Activated CD8-positive, alpha-beta memory T cell treated with anti-CD3 and anti-CD28 coated beads for 4 hours (primary cell): ENCODE measurements around the gene HOXD11.

ENCODE experiments used
- DNase-seq, 2 donors: peaks; one replicate each; pipeline ENCODE4 v3.0.0-alpha.2; 2020; ENCODE audit warnings: low read depth in 2 of 2

Gene HOXD11

DNA sequence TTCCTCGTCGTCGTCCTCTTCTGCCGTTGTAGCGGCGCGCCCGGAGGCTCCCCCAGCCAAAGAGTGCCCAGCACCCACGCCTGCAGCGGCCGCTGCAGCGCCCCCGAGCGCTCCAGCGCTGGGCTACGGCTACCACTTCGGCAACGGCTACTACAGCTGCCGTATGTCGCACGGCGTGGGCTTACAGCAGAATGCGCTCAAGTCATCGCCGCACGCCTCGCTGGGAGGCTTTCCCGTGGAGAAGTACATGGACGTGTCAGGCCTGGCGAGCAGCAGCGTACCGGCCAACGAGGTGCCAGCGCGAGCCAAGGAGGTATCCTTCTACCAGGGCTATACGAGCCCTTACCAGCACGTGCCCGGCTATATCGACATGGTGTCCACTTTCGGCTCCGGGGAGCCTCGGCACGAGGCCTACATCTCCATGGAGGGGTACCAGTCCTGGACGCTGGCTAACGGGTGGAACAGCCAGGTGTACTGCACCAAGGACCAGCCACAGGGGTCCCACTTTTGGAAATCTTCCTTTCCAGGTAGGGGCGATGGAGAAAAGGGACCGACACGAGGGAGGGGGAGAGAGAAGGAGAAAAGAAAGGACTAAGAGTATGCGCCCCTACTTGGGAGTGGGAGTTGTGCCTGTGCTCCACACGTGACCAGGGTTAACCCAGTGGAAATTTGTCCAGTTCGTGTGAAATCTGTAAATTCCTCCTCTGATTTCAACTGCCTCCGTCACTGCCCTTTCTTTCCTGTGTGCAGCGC lies 13.8 kb upstream of the HOXD11 start:
- no peak for DNase-seq

DNA sequence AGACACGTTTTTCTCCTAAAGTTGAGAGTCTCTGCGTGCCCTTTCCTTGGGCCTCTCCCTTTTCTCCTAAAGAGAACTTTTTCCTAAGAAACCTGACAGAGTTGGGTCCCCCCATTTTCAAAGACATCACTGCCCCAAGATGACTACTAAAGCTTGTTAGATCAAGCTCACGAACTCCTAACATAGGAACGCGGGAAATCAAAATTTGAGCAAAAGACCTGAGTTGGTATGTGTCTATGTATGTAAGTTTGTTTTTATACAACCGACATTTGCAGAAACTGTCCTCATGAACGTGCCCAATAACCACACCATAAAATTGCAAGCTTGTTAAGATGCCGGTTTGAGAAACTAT lies 13.2 kb upstream of the HOXD11 start:
- no peak for DNase-seq

DNA sequence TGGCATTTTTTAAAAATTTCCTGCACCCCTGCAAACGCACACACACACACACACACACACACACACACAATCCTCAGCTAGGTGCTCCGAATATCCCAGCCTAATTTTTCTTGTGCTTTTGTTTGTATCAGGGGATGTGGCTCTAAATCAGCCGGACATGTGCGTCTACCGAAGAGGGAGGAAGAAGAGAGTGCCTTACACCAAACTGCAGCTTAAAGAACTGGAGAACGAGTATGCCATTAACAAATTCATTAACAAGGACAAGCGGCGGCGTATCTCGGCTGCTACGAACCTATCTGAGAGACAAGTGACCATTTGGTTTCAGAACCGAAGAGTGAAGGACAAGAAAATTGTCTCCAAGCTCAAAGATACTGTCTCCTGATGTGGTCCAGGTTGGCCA lies 12.7 kb upstream of the HOXD11 start:
- DNase-seq: no peak

DNA sequence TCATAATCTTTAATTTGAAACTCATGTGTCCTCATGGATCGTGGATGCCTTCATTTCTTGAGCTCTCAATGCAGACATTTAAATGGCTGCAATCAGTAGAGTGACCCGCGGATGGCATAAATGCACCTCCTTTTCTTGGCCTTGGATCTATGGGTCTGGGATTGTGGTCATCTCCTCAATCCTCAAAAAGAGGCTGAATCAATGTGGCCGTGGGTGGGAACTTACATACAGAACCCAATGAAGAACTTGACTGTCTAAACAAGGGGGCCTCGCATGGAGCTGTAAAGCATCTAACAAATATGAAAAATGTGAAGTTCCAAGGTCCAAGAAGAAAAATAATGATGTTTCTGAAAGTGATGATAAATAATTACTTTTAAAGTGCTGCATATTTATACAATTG lies 11.7 kb upstream of the HOXD11 start:
- no peak for DNase-seq

DNA sequence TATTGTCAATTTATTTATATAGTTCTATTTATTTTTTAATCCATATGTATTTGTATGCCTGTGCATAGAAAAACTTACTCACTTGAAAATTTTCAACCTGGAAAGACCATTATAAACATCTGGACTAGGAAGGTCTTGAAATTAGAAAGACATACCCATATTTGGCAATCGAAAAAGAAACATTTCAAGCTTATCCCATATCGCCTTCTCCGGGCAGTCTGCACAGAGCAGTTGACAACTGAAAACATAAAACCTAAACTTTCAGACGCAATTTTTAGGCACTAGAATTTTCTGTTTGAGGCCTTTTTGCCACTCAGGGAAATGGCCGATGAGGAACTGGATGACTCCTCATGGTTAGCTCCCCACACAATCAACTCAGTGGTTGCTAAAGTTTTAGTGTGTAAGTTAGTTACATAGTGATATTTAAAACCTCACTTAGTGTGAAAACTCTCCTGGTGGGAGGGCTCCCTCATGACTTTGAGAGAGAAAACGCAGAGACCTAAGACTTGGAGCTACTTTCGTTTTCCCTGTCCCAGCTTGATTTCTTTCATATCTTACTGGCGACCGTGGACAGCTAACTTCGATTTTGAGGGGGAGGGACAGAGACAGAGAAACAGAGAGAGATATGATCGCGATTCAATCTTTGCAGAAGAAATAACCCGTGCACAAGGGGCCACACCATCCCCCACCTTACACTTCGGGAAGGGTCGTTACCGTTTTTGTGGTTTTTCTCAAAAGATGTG lies 10.7 kb upstream of the HOXD11 start:
- DNase-seq: no peak

DNA sequence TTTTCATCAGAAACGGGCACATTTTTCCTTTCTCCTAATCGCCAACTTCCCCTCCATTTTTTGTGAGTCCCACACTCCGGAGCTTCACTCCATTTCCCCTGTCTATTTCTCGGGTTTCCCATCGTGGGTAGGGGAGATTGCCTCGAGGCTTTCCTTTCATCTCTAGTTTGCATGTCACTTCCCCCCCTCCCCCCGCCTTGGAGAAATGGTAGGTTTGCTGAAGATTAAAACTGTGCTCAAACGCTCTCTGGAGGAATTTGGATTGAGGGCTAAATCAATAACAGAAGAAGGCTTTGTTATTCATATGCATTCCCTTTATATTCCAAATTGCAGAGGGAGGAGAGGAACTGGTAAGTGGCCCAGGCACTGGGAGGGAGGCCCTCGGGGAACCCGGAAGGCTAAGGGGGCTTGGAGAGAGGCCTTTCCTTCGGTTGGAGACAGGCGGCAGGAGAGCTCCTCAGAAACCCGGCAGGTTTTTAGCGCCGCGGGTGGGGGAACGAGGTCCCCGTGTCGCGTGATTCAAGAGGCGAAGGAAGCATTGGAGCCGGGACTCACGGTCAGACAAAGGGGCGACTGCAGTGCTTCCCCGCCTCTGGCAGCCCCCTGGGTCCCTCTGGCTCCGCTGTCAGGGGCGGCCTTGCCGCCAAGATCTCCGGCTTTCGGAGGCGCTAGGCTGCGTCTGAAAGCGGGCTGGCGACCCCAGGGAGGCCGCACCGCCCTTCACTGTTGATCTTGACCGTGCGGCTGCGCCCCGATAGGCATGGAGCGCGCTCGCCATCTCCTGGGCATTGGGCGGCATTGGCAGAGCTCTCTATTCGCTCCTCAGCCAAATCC lies 9.9 kb upstream of the HOXD11 start:
- no peak for DNase-seq

DNA sequence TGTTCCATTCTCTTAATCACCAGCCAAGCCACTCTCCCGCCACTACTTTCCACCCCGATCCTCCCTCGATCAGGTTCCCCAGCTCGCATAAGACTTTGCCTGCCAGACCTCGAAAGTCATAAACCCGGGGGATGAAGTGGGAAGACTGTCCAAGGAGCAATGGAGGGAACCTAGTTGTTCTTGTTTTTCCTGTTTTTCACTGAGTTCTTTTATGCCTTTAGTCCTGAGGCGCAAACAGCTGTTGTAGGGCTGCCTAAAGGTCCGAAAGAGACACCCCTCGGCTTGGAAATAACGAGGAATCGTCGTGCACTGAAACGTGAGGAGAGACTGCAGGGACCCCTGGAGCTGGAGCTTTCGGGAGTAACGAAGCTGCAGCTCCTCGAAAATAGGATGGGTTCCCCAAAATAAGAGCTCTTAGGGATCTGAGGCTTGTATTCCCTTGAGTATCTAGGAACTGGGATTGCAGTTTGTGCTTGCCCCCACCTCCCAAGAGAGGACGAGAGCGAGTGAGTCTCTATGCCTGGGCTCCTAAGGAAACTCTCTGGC lies 9.2 kb upstream of the HOXD11 start:
- DNase-seq: no peak

DNA sequence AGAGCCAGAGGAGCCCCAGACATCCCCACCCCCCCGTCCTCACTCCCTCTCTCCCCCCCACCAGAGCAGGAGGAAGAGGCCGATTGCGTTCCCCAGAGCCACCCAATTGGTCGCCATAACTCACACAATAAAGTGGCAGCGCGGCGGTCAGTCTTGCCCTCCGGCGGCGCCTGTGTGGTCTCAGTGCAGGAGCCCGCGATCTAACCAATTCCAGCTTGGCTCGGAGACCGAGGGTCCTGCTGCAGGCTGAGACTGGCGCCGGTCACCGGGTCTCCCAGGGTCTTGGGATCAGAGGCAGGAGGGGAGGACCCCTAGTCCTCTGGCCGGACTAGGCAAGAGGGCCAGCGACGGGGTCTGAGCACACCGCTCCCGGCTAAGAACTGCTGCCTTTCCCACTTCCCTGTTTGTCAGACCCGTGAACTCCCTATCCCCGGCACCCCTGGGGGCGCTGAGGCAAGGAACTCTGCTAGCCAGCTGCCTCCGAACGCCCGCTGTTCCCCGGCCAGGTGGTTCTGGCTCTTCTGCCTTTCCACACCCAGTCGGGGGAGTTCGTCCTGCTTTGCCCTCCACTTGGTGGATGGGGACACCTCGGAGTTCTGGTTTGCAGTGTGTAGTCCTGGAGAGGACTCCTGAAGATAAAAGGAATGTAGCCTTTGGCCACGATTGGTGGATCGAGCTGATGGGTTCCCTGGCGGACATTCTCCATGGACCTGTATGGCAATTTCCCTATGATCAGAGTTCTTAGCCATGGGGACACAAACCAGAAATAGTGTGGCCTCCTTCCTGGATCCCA lies 8.5 kb upstream of the HOXD11 start:
- DNase-seq: no peak

DNA sequence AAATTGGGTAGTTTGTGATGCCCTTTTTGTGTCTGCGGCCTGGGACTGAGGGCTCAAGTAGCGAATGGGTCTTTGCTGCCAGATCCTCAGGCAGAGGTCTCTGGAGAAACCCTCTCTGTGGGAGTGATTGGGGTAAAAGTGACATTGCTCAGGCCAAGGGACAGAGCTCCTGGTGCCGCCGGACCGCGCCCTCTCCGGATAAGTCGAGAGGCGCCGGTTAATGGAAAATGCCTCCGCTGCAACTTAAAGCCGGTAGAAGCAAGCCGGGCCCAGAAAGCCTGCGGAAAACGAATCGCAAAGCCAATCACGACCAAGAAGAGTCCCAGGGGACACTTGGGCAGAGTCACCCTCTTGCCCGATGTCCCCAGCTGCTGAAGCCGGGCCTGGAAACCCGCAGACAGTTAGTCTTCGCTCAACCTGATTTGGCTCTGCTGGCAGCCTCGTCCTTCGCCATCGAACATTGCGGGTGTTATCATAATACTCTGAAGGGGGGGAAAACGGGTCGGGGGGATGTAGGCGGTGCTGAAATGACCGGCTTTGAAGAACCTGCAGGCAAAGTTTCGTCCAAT lies 7.8 kb upstream of the HOXD11 start:
- DNase-seq: no peak

DNA sequence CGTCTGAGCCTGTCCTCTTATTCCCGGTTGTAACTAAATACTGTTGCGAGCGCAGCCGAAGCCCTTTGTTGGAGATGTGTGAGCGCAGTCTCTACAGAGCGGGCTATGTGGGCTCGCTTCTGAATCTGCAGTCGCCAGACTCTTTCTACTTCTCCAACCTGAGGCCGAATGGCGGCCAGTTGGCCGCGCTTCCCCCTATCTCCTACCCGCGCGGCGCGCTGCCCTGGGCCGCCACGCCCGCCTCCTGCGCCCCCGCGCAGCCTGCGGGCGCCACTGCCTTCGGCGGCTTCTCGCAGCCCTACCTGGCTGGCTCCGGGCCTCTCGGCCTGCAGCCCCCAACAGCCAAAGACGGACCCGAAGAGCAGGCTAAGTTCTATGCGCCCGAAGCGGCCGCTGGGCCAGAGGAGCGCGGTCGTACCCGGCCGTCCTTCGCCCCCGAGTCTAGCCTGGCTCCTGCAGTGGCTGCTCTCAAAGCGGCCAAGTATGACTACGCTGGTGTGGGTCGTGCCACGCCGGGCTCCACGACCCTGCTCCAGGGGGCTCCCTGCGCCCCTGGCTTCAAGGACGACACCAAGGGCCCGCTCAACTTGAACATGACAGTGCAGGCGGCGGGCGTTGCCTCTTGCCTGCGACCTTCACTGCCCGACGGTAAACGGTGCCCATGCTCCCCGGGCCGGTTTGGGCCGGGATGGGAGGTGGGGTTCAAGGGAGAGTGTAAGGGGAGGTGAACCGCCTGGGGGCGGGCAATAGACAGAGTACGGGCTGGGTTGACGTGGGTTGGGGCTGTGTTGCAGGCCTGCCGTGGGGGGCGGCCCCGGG lies 7.1 kb upstream of the HOXD11 start, which contains the start of gene HOXD12:
TSS of gene HOXD12 (plus strand) at position 68 of the 819 bp plus-strand sequence. CDS start at position 75, 7 bp downstream.
- DNase-seq: no peak

DNA sequence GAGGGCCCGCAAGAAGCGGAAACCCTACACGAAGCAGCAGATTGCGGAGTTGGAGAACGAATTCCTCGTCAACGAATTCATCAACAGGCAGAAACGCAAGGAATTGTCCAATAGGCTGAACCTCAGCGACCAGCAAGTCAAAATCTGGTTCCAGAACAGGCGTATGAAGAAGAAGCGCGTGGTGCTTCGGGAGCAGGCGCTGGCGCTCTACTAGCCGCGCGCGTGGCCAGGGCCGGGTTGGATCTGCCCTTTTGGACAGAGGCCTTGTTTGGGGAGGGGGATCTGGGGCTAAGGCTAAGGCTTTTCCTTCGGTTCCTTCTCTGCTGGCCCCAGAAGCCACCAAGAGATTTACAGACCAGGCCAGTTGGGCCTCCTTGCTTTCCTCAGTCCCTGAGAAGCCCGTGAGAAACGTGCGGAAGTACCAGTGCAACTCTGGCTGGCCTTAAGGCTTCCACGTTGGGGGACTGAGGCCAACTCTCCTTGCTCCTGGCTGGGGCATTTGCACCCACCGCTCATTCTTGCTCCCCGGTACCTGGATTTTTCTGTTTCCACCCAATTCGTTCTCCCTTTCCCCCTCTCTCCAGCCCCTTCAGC lies 6.4 kb upstream of the HOXD11 start:
- no peak for DNase-seq

DNA sequence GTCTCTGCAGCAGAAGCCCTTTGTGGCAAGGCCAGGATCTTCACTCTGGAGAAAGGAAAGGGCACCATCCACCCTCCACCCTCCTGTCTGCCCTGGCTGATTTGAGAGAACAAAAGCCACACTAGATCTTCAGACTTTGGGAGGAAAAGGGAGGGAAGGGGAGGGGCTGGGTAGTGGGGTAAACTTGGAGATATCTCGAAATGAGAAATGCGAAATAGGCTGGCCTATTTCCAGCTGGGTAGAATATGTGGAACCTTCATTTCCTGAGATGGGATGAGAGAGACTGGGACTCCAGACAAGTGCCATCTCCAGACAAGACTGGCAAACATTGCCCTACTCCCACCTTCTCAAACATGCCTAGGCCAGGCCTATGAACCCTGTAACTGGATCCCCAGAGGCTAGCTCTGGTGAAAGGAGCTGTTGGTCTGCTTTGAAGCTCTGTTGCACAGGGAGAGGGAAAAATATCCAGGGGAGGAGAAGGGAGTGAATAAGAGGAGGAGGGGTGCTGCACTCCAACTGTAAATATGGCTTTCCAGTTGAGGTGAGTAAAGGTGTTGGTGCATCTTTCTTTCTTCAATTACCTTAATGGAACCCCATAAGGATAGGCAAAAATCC lies 5.8 kb upstream of the HOXD11 start:
- no peak for DNase-seq

DNA sequence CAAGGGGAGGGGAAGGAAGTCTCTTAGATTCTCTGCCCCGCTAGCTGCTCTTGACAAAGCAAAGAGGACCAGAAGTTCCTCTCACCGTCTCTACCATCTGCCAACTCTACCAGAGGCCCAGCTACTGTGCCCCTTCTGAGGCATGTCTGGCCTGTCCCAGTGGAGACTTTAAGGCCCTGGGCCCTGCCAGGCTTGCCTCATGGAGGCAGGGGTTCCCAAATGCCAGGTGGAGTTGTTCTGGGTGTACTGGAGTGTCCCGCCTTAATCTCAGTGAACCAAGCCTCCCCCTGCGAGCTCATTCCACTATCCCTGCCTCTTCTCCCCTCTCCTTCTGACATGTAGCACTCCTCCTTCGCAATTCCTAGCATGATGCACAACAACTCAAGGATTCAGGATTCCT lies 5.2 kb upstream of the HOXD11 start:
- DNase-seq: no peak

DNA sequence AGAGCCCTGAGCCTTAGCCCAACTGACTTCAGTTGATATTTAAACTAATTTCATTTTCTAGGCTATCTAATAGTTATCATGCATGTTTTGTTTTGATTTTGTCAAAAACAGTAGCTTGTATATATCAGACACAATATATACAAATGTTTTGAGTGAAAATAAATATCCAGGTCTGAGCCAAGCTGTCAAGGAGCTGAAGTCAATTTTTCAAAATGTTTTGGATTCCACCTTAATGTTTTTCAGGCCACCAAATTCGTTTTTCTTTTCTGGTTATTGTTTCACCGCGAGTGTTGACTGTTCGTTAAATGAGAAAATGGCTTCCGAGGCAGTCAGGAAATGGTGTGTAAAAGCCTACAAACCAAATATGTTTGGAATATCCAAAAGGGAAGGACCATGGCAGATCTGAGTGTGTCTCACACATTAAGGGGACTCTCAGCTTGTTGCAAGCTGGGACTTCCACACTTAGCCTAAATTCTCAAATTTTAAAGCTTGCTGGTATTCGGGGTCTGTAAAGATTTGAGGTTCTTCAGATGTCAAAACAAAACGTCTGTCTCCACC lies 4.7 kb upstream of the HOXD11 start:
- no peak for DNase-seq

DNA sequence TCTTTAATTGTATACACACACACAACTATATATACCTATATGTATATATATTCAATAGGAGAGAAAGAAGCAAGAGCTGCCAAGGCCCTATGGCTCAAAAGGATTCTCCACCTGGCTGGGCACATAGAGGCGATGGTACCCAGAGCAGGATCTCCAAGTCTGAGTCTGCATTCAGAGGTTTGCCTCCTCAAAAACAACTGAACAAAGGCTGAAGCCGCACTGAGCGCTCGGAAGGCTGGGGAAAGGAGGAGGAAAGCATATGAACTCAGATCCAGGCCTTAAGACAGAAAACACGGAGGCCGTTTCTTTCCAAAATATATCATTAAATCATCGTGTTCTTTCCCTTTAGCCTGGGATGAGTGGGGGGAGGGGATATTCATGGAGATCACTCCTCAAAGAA lies 3.9 kb upstream of the HOXD11 start:
- DNase-seq: no peak

DNA sequence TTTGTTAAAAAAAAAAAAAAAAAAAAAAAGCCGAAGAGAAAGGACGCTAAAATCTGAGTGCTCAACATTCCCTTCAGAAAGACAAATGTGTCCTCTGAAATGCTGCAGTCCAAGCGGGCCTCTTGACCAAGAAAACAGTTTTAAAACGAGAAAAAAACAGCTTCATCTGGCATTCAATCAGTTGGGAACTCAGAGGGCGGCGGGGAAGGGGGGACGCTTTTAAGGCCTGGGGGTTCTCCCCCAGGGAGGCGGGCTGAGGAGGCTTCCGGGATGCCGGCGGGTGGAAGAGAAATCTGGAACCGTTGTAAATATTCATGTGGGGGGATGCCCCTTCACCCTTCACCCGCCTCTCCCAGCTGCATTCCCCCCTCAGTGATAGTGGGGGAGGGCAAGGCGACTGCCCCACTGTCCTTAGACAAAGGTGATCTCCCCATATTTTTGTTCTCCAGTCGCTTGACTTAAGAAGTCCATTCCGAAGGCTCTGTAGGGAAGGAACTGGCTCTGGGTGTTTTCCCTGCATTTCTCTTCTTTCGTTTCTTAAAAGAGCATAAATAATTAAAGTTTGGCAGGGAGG lies 3.3 kb upstream of the HOXD11 start:
- no peak for DNase-seq

DNA sequence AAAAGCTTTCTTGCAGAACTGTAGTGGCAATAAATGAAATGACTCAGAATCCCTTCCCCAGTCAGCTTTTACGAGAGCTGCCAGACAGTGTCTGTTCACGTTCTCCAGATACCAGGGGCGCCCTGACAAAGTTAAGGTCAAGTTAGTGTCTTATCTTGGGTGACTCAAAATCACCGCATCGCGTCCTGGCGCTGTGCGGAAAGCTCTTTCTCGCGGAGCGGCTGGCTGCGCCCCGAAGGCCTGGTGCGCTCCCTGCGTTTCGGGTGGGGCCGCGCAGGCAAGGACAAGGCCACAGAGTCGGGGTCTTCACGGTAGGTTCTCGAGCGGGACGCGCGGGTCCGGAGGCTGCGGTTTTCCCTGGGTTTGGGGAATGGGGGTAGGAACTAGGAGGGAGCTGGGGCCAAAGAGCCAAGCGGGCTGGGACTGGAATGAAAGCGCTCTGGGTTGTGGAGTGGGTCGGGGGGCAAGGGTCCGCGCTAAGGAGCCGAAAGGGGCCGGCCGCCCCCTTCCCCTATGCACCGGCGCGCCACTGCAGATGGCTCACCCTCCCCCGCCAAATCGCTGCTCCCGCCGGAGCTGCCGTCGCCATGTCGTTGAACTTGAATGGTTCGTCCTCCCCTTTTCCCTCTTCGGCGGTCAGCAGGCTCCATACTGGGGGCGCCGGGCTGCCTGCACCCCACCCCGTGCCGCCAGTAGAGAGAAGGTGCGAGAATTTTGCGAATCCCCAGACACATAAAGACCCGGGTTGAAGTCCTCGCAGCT lies 2.6 kb upstream of the HOXD11 start:
- DNase-seq: no peak
